GM12878 (cell line): ENCODE results near the gene PRX. TPM values are rescaled to one million over a fixed set of nuclear protein-coding genes. Genes with fewer than 3 reads are reported as not detected.

Source experiments
- ATAC-seq: fragments of 200-7000 bp; cut with Tn5 transposase; 3 replicates; pipeline ENCODE4 v1.9.1; 2020; ENCODE audit warnings: mild to moderate bottlenecking, moderate library complexity
- BruUV-seq: library from RNA; stranded (reverse); fragments of 400-500 nt; replicated peaks from 2 replicates; lab custom pipeline; 2021; lab: Mats Ljungman, UMichigan
- CTCF ChIA-PET: fragments of 300-600 bp; sonication (Branson Sonifier 250); formaldehyde crosslinking; extraction: SDS; loops from one replicate; lab custom pipeline; 2021; ENCODE audit warnings: inconsistent platforms; lab: Yijun Ruan, JAX
- POLR2A ChIA-PET: fragments of 350-600 bp; formaldehyde crosslinking; extraction: SDS; loops from one replicate; lab custom pipeline; 2021; ENCODE audit warnings: inconsistent platforms; lab: Charles Lee
- RAD21 ChIA-PET: fragments of 300-600 bp; sonication (Branson Sonifier 250); formaldehyde crosslinking; loops from one replicate; lab custom pipeline; 2023; ENCODE audit warnings: antibody characterized with exemption; ENCODE audit not compliant: unreplicated experiment; lab: Charles Lee
- SMC1A ChIA-PET: fragments of 300-600 bp; sonication (Branson Sonifier 250); formaldehyde crosslinking; loops from one replicate; lab custom pipeline; 2023; ENCODE audit not compliant: unreplicated experiment, uncharacterized antibody; lab: Charles Lee
- DNase-seq: peaks from one replicate; pipeline ENCODE4 v3.0.0-alpha.2; 2011; ENCODE audit warnings: low read depth, low spot score
- FAIRE-seq: peaks from 3 replicates; lab custom pipeline; 2011; peaks lifted over from hg19 to GRCh38; lab: Jason Lieb, UNC
- H2AFZ ChIP-seq: 2 replicates; pipeline ENCODE4 v1.6.0; 2011; ENCODE audit warnings: low read depth, low read length, control low read depth; ENCODE audit not compliant: control insufficient read depth
- H3K27ac ChIP-seq: 2 replicates; pipeline ENCODE4 v1.5.1; 2011; ENCODE audit warnings: control low read depth; ENCODE audit not compliant: control insufficient read depth, insufficient read depth
- H3K27me3 ChIP-seq, 2 experiments: replicated peaks in 1 of 2; 2 replicates each; pipeline versions ENCODE4 v1.6.0 to v1.6.1; 2011; ENCODE audit warnings: low read length in 1 of 2; ENCODE audit not compliant: control insufficient read depth in 2 of 2, insufficient read depth in 2 of 2
- H3K36me3 ChIP-seq, 2 experiments: 2 replicates each; pipeline ENCODE4 v1.5.1; 2011; ENCODE audit warnings: low read length in 1 of 2; ENCODE audit not compliant: control insufficient read depth in 2 of 2, insufficient read depth in 2 of 2
- H3K4me1 ChIP-seq: 2 replicates; pipeline ENCODE4 v1.6.1; 2011; ENCODE audit warnings: mild to moderate bottlenecking, low read length, moderate library complexity, mixed read lengths; ENCODE audit not compliant: control insufficient read depth, insufficient read depth
- H3K4me2 ChIP-seq: 2 replicates; pipeline ENCODE4 v1.6.0; 2011; ENCODE audit warnings: control low read depth; ENCODE audit not compliant: control insufficient read depth, insufficient read depth
- H3K4me3 ChIP-seq: fragments of 200-600 bp; sonication (generic); 2 replicates; pipeline ENCODE4 v1.5.1; 2016
- H3K79me2 ChIP-seq: 2 replicates; pipeline ENCODE4 v1.6.0; 2011; ENCODE audit warnings: low read length; ENCODE audit not compliant: control insufficient read depth, insufficient read depth
- H3K9ac ChIP-seq: 2 replicates; pipeline ENCODE4 v1.8.0; 2011; ENCODE audit warnings: low read length, control low read depth, mixed read lengths; ENCODE audit not compliant: control insufficient read depth, insufficient read depth
- H3K9me3 ChIP-seq: replicated peaks from 3 replicates; pipeline ENCODE4 v1.5.1; 2011; ENCODE audit warnings: mild to moderate bottlenecking, low read length; ENCODE audit not compliant: control insufficient read depth, insufficient read depth
- H4K20me1 ChIP-seq: 2 replicates; pipeline ENCODE4 v1.6.0; 2011; ENCODE audit not compliant: control insufficient read depth, insufficient read depth
- ATF7 ChIP-seq: fragments of 450-650 bp; IDR thresholded peaks from 2 replicates; pipeline ENCODE4 v1.6.1; 2016; ENCODE audit warnings: low read depth, mild to moderate bottlenecking
- BCL11A ChIP-seq: IDR thresholded peaks from 2 replicates; pipeline ENCODE4 v1.6.1; 2011; ENCODE audit warnings: low read depth, low read length
- BMI1 ChIP-seq: fragments of 450-650 bp; IDR thresholded peaks from 2 replicates; pipeline ENCODE4 v1.6.1; 2016; ENCODE audit warnings: mild to moderate bottlenecking, moderate library complexity, borderline replicate concordance
- BRCA1 ChIP-seq: IDR thresholded peaks from 2 replicates; pipeline ENCODE4 v1.6.1; 2011; ENCODE audit warnings: low read depth, low read length, improper control_type of control experiment
- CBFB ChIP-seq: IDR thresholded peaks from 2 replicates; pipeline ENCODE4 v1.6.1; 2016; ENCODE audit warnings: antibody characterized with exemption, low read depth
- HCFC1 ChIP-seq: fragments of 150-350 bp; IDR thresholded peaks from 2 replicates; pipeline ENCODE4 v1.6.1; 2014; ENCODE audit warnings: low read length
- LARP7 ChIP-seq: fragments of 450-650 bp; IDR thresholded peaks from 2 replicates; pipeline ENCODE4 v1.6.1; 2017; ENCODE audit warnings: mild to moderate bottlenecking
- MXI1 ChIP-seq: fragments of 150-350 bp; IDR thresholded peaks from 2 replicates; pipeline ENCODE4 v1.6.1; 2011; ENCODE audit warnings: low read depth, mild to moderate bottlenecking, inconsistent platforms, low read length, improper control_type of control experiment
- NFYA ChIP-seq: IDR thresholded peaks from 2 replicates; pipeline ENCODE4 v1.6.1; 2011; ENCODE audit warnings: low read depth, mild to moderate bottlenecking, low read length, improper control_type of control experiment, borderline replicate concordance
- NR2C1 ChIP-seq: fragments of 450-650 bp; IDR thresholded peaks from 2 replicates; pipeline ENCODE4 v1.6.1; 2017; ENCODE audit warnings: antibody characterized with exemption, mild to moderate bottlenecking, moderate library complexity
- POU2F2 ChIP-seq: IDR thresholded peaks from 3 replicates; pipeline ENCODE4 v1.6.1; 2011; ENCODE audit warnings: low read depth, mild to moderate bottlenecking, low read length, borderline replicate concordance
- RB1 ChIP-seq: fragments of 450-650 bp; formaldehyde crosslinking; IDR thresholded peaks from 2 replicates; pipeline ENCODE4 v1.6.1; 2017; ENCODE audit warnings: mild to moderate bottlenecking, borderline replicate concordance
- RFX5 ChIP-seq: IDR thresholded peaks from 2 replicates; pipeline ENCODE4 v1.6.1; 2011; ENCODE audit warnings: low read depth, low read length, improper control_type of control experiment
- SP1 ChIP-seq: IDR thresholded peaks from one replicate; pipeline ENCODE4 v1.6.1; 2011; ENCODE audit warnings: low read depth, low read length
- SPI1 ChIP-seq: IDR thresholded peaks from 2 replicates; pipeline ENCODE4 v1.6.1; 2011; ENCODE audit warnings: low read depth, mild to moderate bottlenecking, low read length, moderate library complexity, borderline replicate concordance; ENCODE audit not compliant: insufficient read depth
- YY1 ChIP-seq: IDR thresholded peaks from 2 replicates; pipeline ENCODE4 v1.6.1; 2011; ENCODE audit warnings: low read depth, mild to moderate bottlenecking, low read length
- ZBED1 ChIP-seq: IDR thresholded peaks from 2 replicates; pipeline ENCODE4 v1.6.1; 2016; ENCODE audit warnings: borderline replicate concordance
- ZNF217 ChIP-seq: fragments of 450-650 bp; IDR thresholded peaks from 2 replicates; pipeline ENCODE4 v1.6.1; 2017; ENCODE audit warnings: antibody characterized with exemption, mild to moderate bottlenecking
- ZSCAN29 ChIP-seq: fragments of 450-650 bp; IDR thresholded peaks from 2 replicates; pipeline ENCODE4 v1.6.1; 2017; ENCODE audit warnings: mild to moderate bottlenecking, moderate library complexity
- WGBS: methylation state at CpG from one replicate; pipeline ENCODE4 v1.1.6; 2016; ENCODE audit warnings: low lambda C conversion rate; ENCODE audit not compliant: insufficient replicate concordance, insufficient coverage; ENCODE audit errors: missing lambda C conversion rate; 5-methylcytosine and 5-hydroxymethylcytosine counted together
- in situ Hi-C: fragments of 300-500 bp; cut with MboI; formaldehyde crosslinking; loops from 9 replicates; pipeline ENCODE4 v1.14.3; 2018; ENCODE audit warnings: mixed read lengths
- intact Hi-C: fragments of 100-400 bp; cut with micrococcal nuclease; formaldehyde crosslinking; loops from one replicate; pipeline ENCODE4 v1.14.2; 2022; ENCODE audit not compliant: unreplicated experiment
- polyA plus RNA-seq, 11 experiments: library from polyadenylated mRNA; depleted of rRNA in 4 of 11; unstranded in 6 of 11; stranded (reverse) in 5 of 11; fragments of >200 nt; fragmentation: Nextera tagmentation in 4 of 11; fragmentation: Illumina TruSeq in 1 of 11; extraction: Ambion mirVana in 4 of 11; extraction: Trizol in 1 of 11; gene quantifications; 1 replicate in 1 of 11; 2 replicates in 10 of 11; pipeline versions ENCODE4 v1.2.1 to v1.2.3, GENCODE V29; 2011 to 2016; ENCODE audit warnings: inconsistent platforms in 2 of 11, missing spikeins in 2 of 11, low read depth in 1 of 11
- total RNA-seq, 4 experiments: library from RNA; depleted of rRNA in 3 of 4; stranded (reverse); fragments of >200 nt in 3 of 4; fragmentation: Illumina TruSeq in 1 of 4; extraction: Trizol in 1 of 4; gene quantifications; 2 replicates each; pipeline versions ENCODE4 v1.2.1 to v1.2.3, GENCODE V29; 2013 to 2021
- TF ChIP-seq, protein P1 (sequence below): fragments of 450-650 bp; IDR thresholded peaks from 2 replicates; pipeline ENCODE4 v1.6.1; 2014; ENCODE audit warnings: mild to moderate bottlenecking
- TF ChIP-seq, protein P2 (sequence below), 3 experiments: IDR thresholded peaks in 2 of 3; conservative IDR thresholded peaks in 1 of 3; 2 replicates each; pipeline ENCODE4 v1.5.1; 2011; ENCODE audit warnings: low read depth in 3 of 3, low read length in 3 of 3, mild to moderate bottlenecking in 3 of 3, control low read depth in 2 of 3, moderate library complexity in 2 of 3, inconsistent platforms in 1 of 3, mixed read lengths in 1 of 3; ENCODE audit not compliant: control insufficient read depth in 2 of 3, insufficient read depth in 1 of 3; ENCODE audit errors: extremely low read depth in 1 of 3

Gene PRX
- total and polyA plus RNA-seq, 10 of the 15 experiments (the other 5 are each of a cell fraction or from before 2014, with no cell fraction given) = 0.02 to 1.4 (median 0.54) TPM; not detected in 1

DNA sequence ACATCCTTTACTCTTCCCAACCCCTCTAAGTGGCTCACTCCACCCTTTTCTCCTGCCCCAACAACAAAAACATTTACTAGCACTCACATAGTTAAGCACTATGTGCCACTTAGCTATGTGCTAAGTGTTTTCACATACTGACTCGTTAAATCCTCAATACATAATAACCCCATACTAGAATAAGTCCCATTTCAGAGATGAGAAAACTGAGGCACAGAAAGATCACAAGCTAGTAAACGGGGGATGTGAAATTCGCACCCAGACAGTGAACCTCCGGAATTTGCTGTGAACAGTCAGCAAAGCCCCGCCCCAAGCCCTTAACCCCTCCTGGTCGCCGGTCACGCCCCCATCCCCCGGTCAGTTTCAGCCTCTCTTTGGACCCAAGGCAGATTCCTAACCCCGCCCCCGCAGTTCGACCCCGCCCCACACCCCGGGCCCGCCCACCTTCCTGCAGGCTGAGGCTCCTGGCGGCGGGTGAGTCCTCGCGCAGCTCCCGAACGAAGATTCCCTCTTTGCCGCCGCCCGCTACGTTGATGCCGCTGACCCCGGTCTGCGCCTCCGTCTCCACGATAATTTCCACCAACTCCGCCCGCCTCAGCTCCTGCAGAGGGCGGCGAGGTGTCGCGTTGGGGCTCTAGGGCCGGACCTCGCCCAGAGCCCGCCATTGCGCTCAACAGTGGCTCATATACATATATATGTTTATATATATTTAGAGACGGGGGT lies 9.8 kb downstream of the PRX start (continued):
- TF ChIP-seq ZNF217 (peak; percentile 97), HCFC1 (no peak), SPI1 (no peak), ZSCAN29 (no peak), MXI1 (no peak), LARP7 (no peak), BCL11A (no peak), YY1 (peak; percentile 74)
- TF ChIP-seq, protein P1, sequence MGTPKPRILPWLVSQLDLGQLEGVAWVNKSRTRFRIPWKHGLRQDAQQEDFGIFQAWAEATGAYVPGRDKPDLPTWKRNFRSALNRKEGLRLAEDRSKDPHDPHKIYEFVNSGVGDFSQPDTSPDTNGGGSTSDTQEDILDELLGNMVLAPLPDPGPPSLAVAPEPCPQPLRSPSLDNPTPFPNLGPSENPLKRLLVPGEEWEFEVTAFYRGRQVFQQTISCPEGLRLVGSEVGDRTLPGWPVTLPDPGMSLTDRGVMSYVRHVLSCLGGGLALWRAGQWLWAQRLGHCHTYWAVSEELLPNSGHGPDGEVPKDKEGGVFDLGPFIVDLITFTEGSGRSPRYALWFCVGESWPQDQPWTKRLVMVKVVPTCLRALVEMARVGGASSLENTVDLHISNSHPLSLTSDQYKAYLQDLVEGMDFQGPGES = no peak

DNA sequence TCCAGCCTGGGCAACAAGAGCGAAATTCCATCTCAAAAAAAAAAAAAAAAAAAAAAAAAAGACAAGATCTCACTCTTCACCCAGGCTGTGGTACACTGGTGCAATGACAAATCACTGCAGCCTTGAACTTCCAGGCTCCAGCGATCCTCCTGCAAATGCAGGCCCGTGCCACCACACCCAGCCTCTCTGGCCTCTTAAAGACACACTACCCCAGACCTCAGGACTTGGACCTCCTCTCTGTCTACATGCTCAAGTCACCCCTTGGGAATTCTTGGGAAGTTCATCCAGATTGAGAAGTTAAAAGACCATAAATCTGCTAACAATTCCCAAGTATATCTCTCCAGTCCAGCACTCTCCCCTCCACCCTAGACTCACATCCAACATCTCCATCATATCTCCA lies 12.6 kb downstream of the PRX start:
- no peaks in the 10 kb centered on the region for H3K79me2 ChIP-seq
- CTCF ChIA-PET = interaction anchor here (1.9 kb wide), 1 partner anchor 95 kb away, joined by 6 read pairs; no protein-coding TSS in a partner anchor
- no peak for ATAC-seq
- no peak overlapping the region for H2AFZ ChIP-seq
- no peaks in the 10 kb centered on the region for H3K36me3 ChIP-seq
- H3K4me3 ChIP-seq = no peak overlapping the region
- no TSS peak for BruUV-seq
- no peaks in the 10 kb centered on the region for H3K27me3 ChIP-seq
- SMC1A ChIA-PET = no interaction called here
- in situ Hi-C loops (no loop called here), intact Hi-C loops (loop anchor here (5.0 kb wide), 1 partner anchor 43 kb away; no protein-coding TSS in a partner anchor)
- peaks cover 5% of the 10 kb centered on the region for H3K4me1 ChIP-seq
- RAD21 ChIA-PET = interaction anchor here (0.7 kb wide), 1 partner anchor 17 kb away, joined by 3 read pairs; no protein-coding TSS in a partner anchor
- FAIRE-seq = no peak
- no peak overlapping the region for H3K9ac ChIP-seq
- POLR2A ChIA-PET = no interaction called here
- no peak overlapping the region for H3K4me2 ChIP-seq
- 73% methylated on average over 3 of the region's 3 CpGs for WGBS
- DNase-seq = no peak
- H3K27ac ChIP-seq = no peak overlapping the region
- H4K20me1 ChIP-seq = no peaks in the 10 kb centered on the region
- no peaks in the 10 kb centered on the region for H3K9me3 ChIP-seq
- TF ChIP-seq ZBED1 (no peak), ZNF217 (no peak), NR2C1 (no peak), ATF7 (no peak), RB1 (no peak), RFX5 (no peak), CBFB (no peak), BRCA1 (no peak), NFYA (no peak), LARP7 (no peak), BMI1 (no peak), POU2F2 (no peak), SP1 (no peak)
- TF ChIP-seq, protein P2, sequence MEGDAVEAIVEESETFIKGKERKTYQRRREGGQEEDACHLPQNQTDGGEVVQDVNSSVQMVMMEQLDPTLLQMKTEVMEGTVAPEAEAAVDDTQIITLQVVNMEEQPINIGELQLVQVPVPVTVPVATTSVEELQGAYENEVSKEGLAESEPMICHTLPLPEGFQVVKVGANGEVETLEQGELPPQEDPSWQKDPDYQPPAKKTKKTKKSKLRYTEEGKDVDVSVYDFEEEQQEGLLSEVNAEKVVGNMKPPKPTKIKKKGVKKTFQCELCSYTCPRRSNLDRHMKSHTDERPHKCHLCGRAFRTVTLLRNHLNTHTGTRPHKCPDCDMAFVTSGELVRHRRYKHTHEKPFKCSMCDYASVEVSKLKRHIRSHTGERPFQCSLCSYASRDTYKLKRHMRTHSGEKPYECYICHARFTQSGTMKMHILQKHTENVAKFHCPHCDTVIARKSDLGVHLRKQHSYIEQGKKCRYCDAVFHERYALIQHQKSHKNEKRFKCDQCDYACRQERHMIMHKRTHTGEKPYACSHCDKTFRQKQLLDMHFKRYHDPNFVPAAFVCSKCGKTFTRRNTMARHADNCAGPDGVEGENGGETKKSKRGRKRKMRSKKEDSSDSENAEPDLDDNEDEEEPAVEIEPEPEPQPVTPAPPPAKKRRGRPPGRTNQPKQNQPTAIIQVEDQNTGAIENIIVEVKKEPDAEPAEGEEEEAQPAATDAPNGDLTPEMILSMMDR (IDR thresholded peaks at IDR 0.05 in 2 of 3, conservative IDR thresholded peaks at IDR 0.05 in 1 of 3; ENCODE audit: control insufficient read depth in 2 of 3, extremely low read depth in 1 of 3, insufficient read depth in 1 of 3, low read depth in 3 of 3, low read length in 3 of 3) = no peak
